Stimulated activated naive CD4-positive, alpha-beta T cell treated with Interleukin-2 at 50 U/mL for 16 hours (primary cell): ENCODE data around the gene SOWAHD.
"Not testable (repeated sequence)": the region's sequence is repeated elsewhere in the genome, so short reads cannot be mapped to it uniquely, and the experiment has no call there.

ENCODE experiments used
- DNase-seq: peaks from one replicate; lab custom pipeline; 2025; lab: John Stamatoyannopoulos, UW

The SOWAHD gene

GRCh38 chrX:119757979-119758730 lies at the start of gene SOWAHD:
TSS of gene SOWAHD (plus strand) at chrX:119758588. CDS start at chrX:119758668, 80 bp downstream.
- DNase-seq, result no peak

- no peak for DNase-seq
Observed at GRCh38 chrX:119708936-119709335, 49.5 kb upstream of the SOWAHD start.

DNA sequence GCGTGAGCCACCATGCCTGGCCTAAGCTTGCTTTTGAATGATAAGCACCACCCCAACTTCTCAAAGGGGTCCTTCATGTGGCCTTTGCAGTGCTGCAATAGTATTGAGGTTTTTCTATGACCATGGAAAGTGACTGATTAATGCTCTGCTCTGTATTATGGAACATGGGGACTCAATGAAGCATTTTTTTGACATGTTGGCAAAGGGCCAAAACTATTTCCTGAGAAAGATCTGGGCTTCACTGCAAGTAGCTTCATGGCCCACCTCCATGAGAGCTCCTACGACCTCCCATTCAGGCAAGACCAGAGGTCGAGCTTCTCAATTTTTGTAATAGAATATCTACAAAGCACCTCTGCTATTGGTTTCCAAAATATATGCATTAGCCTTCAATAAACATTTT lies 48.8 kb upstream of the SOWAHD start:
- no peak for DNase-seq

DNA sequence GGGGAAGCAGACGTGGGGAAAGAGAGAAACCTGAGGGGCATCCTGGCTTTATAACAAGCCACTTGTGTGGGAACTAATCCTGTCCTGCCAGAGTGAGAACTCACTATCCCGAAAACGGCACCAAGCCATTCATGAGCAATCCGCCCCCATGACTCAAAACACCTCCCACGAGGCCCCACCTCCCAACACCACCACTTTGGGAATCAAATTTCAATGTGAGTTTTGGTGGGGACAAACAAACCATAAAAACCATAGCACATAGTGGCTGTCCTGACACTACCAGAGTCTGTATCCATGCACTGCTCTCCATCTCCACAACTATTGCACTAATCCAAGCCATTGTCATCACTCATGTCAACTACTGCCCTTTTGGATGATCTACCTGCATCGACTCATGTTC lies 36.9 kb upstream of the SOWAHD start:
- DNase-seq, result no peak

- no peak for DNase-seq
Observed at GRCh38 chrX:119721926-119722325, 36.5 kb upstream of the SOWAHD start.

- no peak for DNase-seq
Observed at GRCh38 chrX:119726900-119727555, 31.4 kb upstream of the SOWAHD start.

- DNase-seq, result no peak
Observed at GRCh38 chrX:119728487-119728886, 29.9 kb upstream of the SOWAHD start.

DNA sequence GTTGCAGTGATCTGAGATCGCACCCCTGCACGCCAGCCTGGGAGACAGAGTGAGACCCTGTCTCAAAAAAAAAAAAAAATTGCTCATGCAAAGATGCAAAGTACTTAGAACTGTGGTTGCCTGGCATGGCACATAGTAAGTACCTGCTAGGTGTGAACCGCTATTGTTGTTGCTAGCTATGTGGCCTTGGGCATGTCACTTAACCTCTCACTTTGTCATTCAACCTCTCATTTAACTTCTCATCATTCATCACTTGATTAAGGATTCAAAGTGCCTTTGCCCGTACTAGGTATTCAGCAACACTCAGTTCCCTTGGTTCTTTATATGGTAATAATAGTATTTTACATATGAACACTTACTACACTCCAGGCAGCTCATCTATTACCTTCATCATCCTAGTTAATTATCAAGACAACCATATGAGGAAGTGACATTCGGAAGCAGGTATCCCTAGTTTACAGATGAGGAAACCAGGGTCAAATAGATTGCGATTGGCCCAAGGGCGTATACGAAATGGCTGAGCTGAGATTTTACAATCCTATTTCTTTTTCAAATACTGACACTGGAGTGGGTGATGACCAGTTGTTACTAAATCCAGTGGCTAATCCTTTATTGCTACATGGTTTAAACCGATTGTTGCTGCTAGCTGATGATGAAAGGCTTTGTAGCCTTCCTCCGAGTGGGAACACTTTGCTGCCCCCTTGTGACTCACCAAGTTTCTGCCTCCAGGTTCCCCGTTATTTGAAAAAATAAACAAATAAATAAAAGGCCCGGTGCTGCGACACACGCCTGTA lies 28.8 kb upstream of the SOWAHD start:
- peak; percentile 40 for DNase-seq

DNA sequence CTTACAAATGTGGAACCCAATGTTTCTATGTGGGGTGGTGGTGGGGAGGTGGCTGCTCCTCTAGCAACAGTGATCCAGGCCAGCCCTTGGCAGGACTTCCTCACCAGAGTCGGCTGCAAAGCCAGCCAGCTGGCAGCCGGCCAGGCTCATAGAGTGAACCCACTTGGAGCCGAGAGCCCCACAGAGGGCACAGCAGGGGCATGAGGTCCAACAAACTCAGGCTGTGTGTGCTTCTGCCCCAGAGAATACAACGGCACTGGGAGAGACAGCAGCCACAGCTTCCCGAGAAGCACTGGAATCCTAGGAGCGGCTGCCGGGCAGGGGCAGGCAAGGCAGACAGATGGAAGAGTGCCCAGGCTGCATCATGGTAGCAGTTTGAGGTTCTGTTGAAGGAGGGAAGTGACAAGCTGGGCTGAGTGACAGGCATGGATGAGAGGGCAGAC lies 23.5 kb upstream of the SOWAHD start:
- no peak for DNase-seq

- DNase-seq, result no peak
Observed at GRCh38 chrX:119735467-119735866, 22.9 kb upstream of the SOWAHD start.

DNA sequence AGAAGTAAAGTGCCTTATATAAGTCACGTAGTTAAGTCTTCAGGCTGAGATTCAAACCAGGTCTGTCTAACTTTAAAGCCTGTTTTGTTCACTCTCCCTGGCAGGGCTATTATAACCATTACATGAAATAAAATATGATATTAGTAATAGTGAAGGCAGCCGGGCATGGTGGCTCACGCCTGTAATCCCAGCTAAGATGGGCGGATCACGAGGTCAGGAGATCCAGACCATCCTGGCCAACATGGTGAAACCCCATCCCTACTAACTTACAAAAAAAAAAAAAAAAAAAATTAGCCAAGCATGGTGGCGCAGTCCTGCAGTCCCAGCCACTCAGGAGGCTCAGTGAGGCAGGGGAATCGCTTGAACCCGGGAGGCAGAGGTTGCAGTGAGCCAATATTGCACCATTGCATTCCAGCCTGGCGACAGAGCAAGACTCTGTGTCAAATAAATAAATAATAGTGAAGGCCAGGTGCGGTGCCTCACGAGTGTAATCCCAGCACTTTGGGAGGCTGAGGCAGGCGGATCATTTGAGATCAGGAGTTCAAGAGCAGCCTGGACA lies 22.1 kb upstream of the SOWAHD start:
- DNase-seq, result no peak

DNA sequence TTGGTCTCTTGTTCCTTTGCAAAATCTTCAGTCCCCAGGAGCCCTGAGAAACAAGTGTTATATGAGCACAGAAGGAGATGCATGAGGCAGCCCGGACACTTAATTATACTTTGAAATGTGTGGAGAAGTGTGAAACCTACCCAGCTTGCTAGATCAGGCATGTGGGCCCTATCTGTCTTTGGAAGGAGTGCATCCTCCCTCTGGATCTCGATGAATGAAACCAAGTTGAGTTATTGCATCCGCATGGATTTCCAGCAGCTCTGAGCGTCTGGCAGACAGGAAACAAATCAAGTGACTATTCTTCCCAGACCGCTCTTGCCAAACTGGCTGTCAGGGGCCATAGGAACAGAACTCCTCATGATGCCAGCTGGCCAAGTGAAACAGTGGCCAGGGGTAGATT lies 19.6 kb upstream of the SOWAHD start:
- no peak for DNase-seq

GRCh38 chrX:119745283-119745848 lies 13.0 kb upstream of the SOWAHD start:
- DNase-seq, result no peak

GRCh38 chrX:119750131-119750530 lies 8.3 kb upstream of the SOWAHD start:
- DNase-seq, result not testable (repeated sequence)

DNA sequence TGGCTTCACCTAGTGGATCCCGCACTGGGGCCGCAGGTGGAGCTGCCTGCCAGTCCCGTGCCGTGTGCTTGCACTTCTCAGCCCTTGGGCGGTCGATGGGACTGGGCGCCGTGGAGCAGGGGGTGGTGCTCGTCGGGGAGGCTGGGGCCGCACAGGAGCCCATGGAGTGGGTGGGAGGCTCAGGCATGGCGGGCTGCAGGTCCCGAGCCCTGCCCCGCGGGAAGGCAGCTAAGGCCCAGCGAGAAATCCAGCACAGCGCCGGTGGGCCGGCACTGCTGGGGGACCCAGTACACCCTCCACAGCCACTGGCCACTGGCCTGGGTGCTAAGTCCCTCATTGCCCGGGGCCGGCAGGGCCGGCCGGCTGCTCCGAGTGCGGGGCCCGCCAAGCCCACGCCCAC lies 7.6 kb upstream of the SOWAHD start:
- not testable (repeated sequence) for DNase-seq

- DNase-seq, result no peak
Observed at GRCh38 chrX:119753001-119753400, 5.4 kb upstream of the SOWAHD start.

DNA sequence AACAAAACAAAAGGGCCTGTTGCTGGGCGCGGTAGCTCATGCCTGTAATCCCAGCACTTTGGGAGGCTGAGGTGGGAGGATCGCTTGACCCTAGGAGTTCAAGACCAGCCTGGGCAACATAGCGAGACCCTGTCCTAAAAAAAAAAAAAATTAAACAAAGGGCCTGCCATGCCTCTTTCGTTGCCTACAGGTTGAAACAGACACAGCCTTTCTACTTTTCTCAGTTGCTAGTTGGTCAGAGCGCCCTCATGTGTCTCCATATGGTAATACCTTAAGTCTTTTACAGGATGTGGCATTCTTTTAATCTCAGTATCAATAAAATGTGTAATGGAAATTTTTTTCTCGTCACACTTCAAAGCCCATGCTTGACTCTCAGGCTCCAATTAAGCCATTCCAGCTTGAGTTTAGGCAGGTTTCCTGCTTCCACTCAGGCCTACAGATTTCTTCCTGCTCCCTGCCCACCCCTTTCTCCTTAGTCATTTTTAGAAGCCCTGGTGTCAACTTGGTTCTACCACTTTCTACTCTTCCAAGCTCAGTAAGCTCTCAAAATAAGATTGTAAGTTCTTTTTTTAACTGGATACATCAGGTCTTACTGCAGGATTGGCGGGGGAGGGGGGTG lies 4.6 kb upstream of the SOWAHD start:
- DNase-seq, result peak; percentile 14

DNA sequence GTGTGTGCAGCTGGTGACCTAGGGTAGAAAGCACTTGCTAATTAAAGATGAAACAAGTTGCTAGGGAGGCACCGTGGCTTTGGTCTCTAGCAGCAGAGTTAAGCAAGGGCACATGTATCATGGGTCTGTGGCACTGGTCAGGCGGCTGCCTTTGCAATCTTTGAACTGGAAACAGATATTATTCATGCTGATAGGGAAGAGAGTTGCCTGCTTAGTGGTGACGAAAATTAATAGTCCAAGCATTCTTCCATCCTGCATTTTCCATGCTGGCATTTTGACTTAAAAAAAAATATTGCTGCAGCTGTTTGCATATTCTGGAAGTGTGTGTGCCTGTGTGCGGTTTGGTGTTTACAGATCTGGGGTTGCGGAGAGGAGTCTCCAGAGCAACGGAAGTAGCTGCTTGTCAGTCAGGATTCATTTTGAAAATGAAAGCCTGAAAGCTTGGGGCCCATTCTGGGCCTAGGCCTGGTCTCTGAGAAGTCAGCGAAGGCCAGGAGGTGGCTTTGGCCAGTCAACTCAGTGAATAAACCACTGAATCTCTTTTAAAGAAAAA lies 2.3 kb upstream of the SOWAHD start:
- peak; percentile 28 for DNase-seq

- no peak for DNase-seq
Observed at GRCh38 chrX:119756926-119757635, 1.3 kb upstream of the SOWAHD start.

DNA sequence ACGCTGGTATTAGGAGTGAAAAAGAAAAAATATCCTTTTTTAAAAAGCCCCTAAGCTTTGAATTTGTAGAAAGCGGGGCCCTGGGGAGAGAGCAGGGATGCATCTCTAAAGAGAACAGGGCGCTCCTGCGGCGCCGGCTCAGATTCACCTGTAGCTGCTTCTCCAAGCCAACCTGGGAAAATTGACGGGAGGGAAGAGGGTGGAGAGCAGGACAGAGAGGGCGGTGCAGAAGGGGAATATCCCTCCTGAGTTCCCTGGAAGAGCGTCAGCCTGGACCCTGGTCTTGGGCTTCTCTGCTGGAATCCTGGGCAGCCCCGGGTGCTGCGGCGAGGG lies 776 bp upstream of the SOWAHD start:
- DNase-seq, result no peak

DNA sequence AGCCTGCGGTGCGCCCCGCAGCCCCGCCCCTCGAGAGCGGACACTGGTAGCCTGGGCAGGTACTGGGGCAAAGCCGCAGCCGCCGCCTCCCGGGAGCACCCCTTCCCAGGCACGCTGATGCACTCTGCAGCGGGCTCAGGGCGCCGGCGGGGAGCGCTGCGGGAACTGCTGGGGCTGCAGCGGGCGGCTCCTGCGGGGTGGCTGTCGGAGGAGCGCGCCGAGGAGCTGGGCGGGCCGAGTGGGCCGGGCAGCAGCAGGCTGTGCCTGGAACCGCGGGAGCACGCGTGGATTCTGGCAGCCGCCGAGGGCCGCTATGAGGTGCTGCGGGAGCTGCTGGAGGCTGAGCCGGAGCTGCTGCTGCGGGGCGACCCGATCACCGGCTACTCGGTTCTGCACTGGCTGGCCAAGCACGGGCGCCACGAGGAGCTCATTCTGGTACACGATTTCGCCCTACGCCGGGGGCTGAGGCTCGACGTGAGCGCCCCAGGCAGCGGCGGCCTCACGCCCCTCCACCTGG lies 401 bp downstream of the SOWAHD start:
- no peak for DNase-seq
